Activated B cell treated with CpG ODN at 0.5 μM for 24 hours (primary cell): ENCODE measurements around the gene LCN15. TPM values are rescaled to one million over a fixed set of nuclear protein-coding genes. Genes with fewer than 3 reads are reported as not detected.
A peak's percentile ranks its signal among the peaks of the same experiment; 100 is the strongest.

Experiments
- ATAC-seq: fragments of 200-7000 bp; cut with Tn5 transposase; one replicate; pipeline ENCODE4 v1.10.0; 2021; ENCODE audit warnings: low read depth, mild to moderate bottlenecking, moderate library complexity
- CTCF ChIA-PET: fragments of 350-600 bp; sonication (Branson Sonifier 250); formaldehyde crosslinking; loops from one replicate; lab custom pipeline; 2021; ENCODE audit warnings: antibody characterized with exemption; lab: Charles Lee
- POLR2A ChIA-PET: fragments of 350-600 bp; sonication (Branson Sonifier 250); formaldehyde crosslinking; loops from one replicate; lab custom pipeline; 2021; ENCODE audit warnings: antibody characterized with exemption; lab: Charles Lee
- DNase-seq: peaks from one replicate; pipeline ENCODE4 v3.0.0; 2022
- H3K27ac Mint-ChIP-seq: one replicate; pipeline ENCODE4 v1.8.0; 2020; ENCODE audit warnings: mixed read lengths
- H3K27me3 Mint-ChIP-seq: one replicate; pipeline ENCODE4 v1.8.0; 2021; ENCODE audit warnings: mixed read lengths
- H3K36me3 Mint-ChIP-seq: one replicate; pipeline ENCODE4 v1.8.0; 2021; ENCODE audit warnings: low read depth, mixed read lengths
- H3K4me1 Mint-ChIP-seq: one replicate; pipeline ENCODE4 v1.8.0; 2021; ENCODE audit warnings: mixed read lengths
- H3K4me3 Mint-ChIP-seq: one replicate; pipeline ENCODE4 v1.8.0; 2020; ENCODE audit warnings: mild to moderate bottlenecking, mixed read lengths
- H3K9me3 Mint-ChIP-seq: one replicate; pipeline ENCODE4 v1.8.0; 2020; ENCODE audit warnings: mixed read lengths
- CTCF ChIP-seq: fragments of 200-600 bp; IDR thresholded peaks from one replicate; pipeline ENCODE4 v1.8.0; 2022; ENCODE audit warnings: antibody characterized with exemption, mild to moderate bottlenecking
- intact Hi-C: fragments of 100-400 bp; cut with micrococcal nuclease; formaldehyde crosslinking; loops from one replicate; pipeline ENCODE4 v1.15.1; 2024
- total RNA-seq: library from RNA; stranded (reverse); gene quantifications from 2 replicates; pipeline ENCODE4 v1.2.3, GENCODE V29; 2022

LCN15 gene
- total RNA-seq, 1 donor from 2014 or later, result not detected

GRCh38 chr9:136728548-136729123 lies 35.7 kb downstream of the LCN15 start:
- CTCF ChIA-PET, result interaction anchor here (0.9 to 4.0 kb wide), 7 partner anchors 13 to 56 kb away, joined by 3 to 22 read pairs (median 3); partner anchors contain the start of genes LCN10 and LCN8
- POLR2A ChIA-PET, result interaction anchor here (0.6 to 6.5 kb wide), 33 partner anchors 8 to 598 kb away, joined by 3 to 132 read pairs (median 4); partner anchors contain the start of genes AGPAT2, CLIC3, LCN10 and LCN15
- ATAC-seq (peak; percentile 8), DNase-seq (no peak)
- Mint-ChIP-seq H3K4me3 (peak overlapping the region; percentile 72), H3K27me3 (no peaks in the 10 kb centered on the region), H3K4me1 (peaks cover 39% of the 10 kb centered on the region), H3K9me3 (no peaks in the 10 kb centered on the region), H3K27ac (no peak overlapping the region), H3K36me3 (peaks cover 39% of the 10 kb centered on the region)
- intact Hi-C loops, result loop anchor here (1.0 to 5.0 kb wide), 5 partner anchors 14 to 41 kb away; partner anchors contain the start of genes AGPAT2 and LCN10
- no peak for TF ChIP-seq CTCF

GRCh38 chr9:136728080-136728547 lies 36.2 kb downstream of the LCN15 start:
- intact Hi-C loops, result loop anchor here (1.0 to 5.0 kb wide), 5 partner anchors 14 to 41 kb away; partner anchors contain the start of genes AGPAT2 and LCN10
- CTCF ChIA-PET, result interaction anchor here (1.0 to 4.0 kb wide), 5 partner anchors 14 to 32 kb away, joined by 3 to 22 read pairs (median 3); partner anchors contain the start of genes LCN10 and LCN8
- ATAC-seq, result peak; percentile 80
- Mint-ChIP-seq H3K4me3 (peak overlapping the region; percentile 95), H3K9me3 (no peaks in the 10 kb centered on the region), H3K4me1 (peaks cover 39% of the 10 kb centered on the region), H3K27me3 (no peaks in the 10 kb centered on the region), H3K27ac (peak overlapping the region; percentile 66), H3K36me3 (peaks cover 44% of the 10 kb centered on the region)
- POLR2A ChIA-PET, result interaction anchor here (0.5 to 6.5 kb wide), 32 partner anchors 9 to 598 kb away, joined by 3 to 132 read pairs (median 4); partner anchors contain the start of genes AGPAT2, CLIC3, LCN10 and LCN15
- TF ChIP-seq CTCF, result peak; percentile 51
- DNase-seq, result peak; percentile 97

- ChIA-PET CTCF (interaction anchor here (0.6 to 4.0 kb wide), 3 partner anchors 23 to 309 kb away, joined by 3 to 22 read pairs (median 4); partner anchors contain the start of gene LCN8), POLR2A (interaction anchor here (0.6 to 6.5 kb wide), 26 partner anchors 10 to 955 kb away, joined by 3 to 132 read pairs (median 6); partner anchors contain the start of genes AGPAT2, ANAPC2, EXD3 and LCN10)
- H3K9me3 Mint-ChIP-seq, result no peaks in the 10 kb centered on the region
- DNase-seq (no peak), ATAC-seq (peak; percentile 38)
- H3K4me3 Mint-ChIP-seq, result peak overlapping the region; percentile 95
- peaks cover 38% of the 10 kb centered on the region for H3K4me1 Mint-ChIP-seq
- intact Hi-C loops, result loop anchor here (5.0 kb wide), 1 partner anchor 39 kb away; the partner anchor contains the start of gene AGPAT2
- H3K27ac Mint-ChIP-seq, result peak overlapping the region; percentile 92
- H3K27me3 Mint-ChIP-seq, result no peaks in the 10 kb centered on the region
- H3K36me3 Mint-ChIP-seq, result peaks cover 51% of the 10 kb centered on the region
- TF ChIP-seq CTCF, result no peak
These were observed 37.6 kb downstream of the LCN15 start for GRCh38 chr9:136726631-136727191.

GRCh38 chr9:136726118-136726517 lies 38.2 kb downstream of the LCN15 start:
- intact Hi-C loops, result loop anchor here (5.0 kb wide), 1 partner anchor 39 kb away; the partner anchor contains the start of gene AGPAT2
- H3K27ac Mint-ChIP-seq, result peak overlapping the region; percentile 92
- ATAC-seq, result no peak

More at GRCh38 chr9:136726118-136726517, 38.2 kb downstream of the LCN15 start:
- Mint-ChIP-seq H3K4me3 (peak overlapping the region; percentile 95), H3K27me3 (no peaks in the 10 kb centered on the region), H3K4me1 (peaks cover 37% of the 10 kb centered on the region), H3K9me3 (no peaks in the 10 kb centered on the region), H3K36me3 (peaks cover 53% of the 10 kb centered on the region)
- DNase-seq, result no peak
- POLR2A ChIA-PET, result interaction anchor here (0.6 to 6.5 kb wide), 15 partner anchors 10 to 497 kb away, joined by 3 to 132 read pairs (median 12); partner anchors contain the start of genes AGPAT2, ANAPC2, LCN10 and LCN15
- TF ChIP-seq CTCF, result no peak
- CTCF ChIA-PET, result interaction anchor here (1.2 to 4.0 kb wide), 2 partner anchors 23 to 32 kb away, joined by 4 to 22 read pairs; partner anchors contain the start of gene LCN8
